HG03432 (cell line): ENCODE results near the gene RASL10A.

Experiments used
- ATAC-seq: cut with Tn5 transposase; IDR thresholded peaks from one replicate; pipeline ENCODE4 v1.9.1; 2021; ENCODE audit warnings: mild to moderate bottlenecking, moderate library complexity; ENCODE audit not compliant: unreplicated experiment

Gene RASL10A

GRCh38 chr22:29306835-29307595, 8.5 kb downstream of the RASL10A start:
- ATAC-seq: no peak

GRCh38 chr22:29306175-29306834, 9.2 kb downstream of the RASL10A start, which contains the start of gene GAS2L1:
TSS of gene GAS2L1 (plus strand) at chr22:29306650. CDS start at chr22:29308106, 1,456 bp downstream.
- no peak for ATAC-seq

GRCh38 chr22:29305836-29306174, 9.7 kb downstream of the RASL10A start:
- no peak for ATAC-seq

DNA sequence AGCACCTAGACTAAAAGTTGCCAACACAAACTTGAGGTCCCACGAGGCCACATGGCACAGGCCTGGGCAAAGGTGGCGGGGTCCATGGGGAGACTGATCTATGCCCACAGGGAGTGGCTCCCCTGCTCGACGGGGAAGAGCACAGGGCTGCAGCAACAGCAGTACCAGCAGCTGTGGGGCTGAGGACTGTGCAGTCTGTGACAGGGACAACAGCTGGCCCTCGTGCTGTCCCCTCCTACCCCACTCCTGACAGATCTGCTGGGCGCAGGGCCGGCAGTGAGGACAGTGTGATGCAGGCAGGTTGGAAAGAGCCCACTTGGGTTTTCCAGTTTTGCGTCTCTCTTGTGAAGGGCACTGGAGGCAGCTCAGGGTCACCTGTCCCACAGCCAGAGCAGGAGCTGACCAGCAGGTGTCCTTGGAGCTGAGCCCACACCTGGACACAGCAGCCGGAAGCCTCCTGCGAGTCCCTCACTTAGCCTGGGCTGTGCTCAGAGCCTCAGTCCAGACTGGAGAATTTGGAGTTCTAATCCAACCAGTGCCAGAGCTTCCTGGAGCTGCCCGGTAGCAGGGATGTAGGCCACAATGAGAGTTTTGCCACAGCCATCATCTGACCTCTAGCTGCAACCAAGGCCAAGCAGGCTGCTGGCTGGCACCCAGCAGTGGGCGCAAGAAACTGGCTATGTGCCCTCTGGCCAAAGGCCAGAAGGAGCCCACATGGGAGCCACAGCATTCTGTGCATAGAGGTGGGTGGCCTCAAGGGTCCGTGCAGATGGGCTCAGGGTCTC, 12.6 kb downstream of the RASL10A start:
- ATAC-seq: no peak

GRCh38 chr22:29302402-29302680, 13.2 kb downstream of the RASL10A start:
- no peak for ATAC-seq

DNA sequence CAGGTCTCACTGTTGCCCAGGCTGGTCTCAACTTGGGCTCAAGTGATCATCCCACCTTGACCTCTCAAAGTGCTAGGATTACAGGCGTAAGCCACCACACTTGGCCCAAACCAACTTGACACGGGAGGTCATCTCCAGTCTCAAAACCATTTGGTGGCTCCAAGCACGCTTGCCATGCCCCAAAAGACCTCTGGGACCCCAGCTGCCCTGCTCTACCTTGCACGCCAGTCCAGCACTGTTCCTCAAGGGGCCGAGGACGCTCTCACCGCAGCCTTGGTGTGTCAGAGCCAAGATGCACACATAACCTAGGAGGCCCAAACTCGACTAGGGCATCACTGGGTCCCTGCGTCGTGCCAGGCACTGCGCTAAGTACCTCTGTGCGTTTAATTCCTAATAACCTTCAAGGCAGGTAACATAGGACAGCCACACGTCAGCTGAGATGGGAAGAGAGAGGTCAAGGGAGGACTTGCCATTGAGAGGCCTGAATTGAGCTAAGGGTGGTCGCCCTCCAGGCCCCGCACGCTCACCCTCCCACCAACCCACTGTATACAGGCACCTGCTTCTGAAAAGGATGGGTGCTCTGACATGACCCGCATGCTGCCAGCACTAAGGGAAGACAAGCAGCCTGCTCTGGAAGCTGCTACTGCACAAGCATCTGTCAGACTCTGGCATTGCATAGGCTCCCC, 13.6 kb downstream of the RASL10A start:
- ATAC-seq: no peak

DNA sequence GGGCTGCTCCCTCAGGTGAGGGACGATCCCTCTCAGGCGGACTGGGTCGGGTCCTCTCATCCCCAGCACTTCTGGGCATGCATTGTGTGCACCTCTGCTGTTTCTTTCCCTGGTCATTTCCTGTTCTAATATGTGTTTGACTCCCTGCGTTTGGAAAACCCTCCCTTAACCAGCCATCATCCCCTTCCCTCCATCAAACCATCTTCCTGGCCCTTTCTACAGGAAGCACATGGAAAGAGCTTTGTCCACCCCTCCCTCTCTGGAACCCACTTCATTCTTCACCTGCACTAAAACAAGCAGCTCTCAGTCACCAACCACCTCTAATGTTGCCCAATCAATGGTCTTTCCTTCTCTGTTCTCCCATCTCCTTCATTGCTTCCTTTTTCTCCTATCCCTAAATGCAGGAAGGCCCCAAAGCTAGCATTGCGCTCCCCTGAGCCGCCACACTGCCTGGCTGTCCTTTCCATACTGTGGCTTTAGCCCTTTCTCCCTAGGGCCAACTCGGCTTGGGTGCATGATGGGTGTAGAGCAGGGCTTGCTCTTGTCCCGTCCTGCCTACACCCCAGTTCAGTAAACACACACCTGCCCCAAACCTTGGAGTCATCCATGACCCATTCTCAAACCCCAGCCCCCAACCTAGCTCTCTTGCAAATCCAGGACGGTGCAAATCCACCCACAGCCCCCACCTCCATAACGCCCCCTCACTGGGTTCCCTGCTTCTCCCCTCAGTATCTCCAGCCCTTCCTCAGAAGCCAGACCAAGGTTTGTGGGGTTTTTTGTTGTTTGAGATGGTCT, 14.5 kb downstream of the RASL10A start:
- ATAC-seq: no peak

- ATAC-seq: no peak
Measured at GRCh38 chr22:29300467-29300806, 15.1 kb downstream of the RASL10A start.

DNA sequence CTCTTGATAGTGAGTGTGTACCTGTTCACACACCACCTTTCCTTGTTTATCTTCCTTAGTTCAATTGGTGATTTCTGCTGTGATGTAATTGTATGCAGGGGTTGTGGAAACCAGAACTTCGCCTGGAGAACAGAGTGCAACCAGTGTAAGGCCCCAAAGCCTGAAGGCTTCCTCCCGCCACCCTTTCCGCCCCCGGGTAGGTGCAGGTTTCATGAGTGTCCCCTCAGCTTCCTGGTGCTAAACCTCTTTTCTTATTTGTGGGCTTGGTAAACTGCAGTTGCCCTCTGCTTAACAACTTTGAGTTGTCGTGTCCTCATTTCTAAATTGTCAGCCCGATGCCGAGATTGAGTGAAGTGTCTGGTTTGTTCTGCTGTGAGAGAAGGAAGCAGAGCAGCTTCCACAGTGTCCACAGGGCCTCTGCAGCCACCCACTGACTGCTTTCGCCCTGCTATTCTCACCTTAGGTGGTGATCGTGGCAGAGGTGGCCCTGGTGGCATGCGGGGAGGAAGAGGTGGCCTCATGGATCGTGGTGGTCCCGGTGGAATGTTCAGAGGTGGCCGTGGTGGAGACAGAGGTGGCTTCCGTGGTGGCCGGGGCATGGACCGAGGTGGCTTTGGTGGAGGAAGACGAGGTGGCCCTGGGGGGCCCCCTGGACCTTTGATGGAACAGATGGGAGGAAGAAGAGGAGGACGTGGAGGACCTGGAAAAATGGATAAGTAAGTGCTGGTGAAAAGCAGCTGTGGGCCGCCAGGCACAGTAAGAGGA, 16.2 kb downstream of the RASL10A start:
- ATAC-seq: no peak

DNA sequence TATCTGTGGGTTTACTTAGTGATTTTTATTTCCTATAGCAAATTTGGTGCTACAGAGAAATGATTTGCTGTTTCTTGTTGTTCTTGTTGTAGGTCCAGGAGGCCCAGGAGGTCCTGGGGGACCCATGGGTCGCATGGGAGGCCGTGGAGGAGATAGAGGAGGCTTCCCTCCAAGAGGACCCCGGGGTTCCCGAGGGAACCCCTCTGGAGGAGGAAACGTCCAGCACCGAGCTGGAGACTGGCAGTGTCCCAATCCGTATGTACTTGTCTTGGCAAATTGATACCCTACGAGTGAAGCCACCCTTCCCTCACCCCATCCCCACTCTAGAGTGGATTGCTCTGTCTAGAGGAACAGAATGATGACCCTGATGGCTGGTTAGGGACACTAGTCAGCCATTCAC, 16.9 kb downstream of the RASL10A start:
- ATAC-seq: no peak

- ATAC-seq: no peak
Measured at GRCh38 chr22:29292379-29292778, 23.1 kb downstream of the RASL10A start.

DNA sequence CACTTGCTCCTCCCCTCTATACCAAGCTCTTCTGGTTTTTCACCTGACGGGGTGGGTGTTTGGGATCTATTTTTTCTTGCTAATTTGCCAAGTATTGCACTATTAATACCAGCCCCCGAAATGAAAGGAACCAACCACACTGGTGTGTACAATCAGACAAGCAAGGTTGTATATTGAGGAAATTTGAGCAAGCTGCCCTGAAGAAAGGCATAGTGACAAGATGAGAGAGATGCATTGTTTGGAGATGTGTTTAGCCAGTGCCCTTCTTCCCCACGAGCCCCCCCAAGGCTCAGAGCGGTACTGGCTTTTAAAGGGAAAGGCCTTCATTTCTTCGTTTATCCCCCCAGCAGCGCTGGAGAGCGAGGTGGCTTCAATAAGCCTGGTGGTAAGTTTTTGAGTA, 24.3 kb downstream of the RASL10A start:
- ATAC-seq: no peak

DNA sequence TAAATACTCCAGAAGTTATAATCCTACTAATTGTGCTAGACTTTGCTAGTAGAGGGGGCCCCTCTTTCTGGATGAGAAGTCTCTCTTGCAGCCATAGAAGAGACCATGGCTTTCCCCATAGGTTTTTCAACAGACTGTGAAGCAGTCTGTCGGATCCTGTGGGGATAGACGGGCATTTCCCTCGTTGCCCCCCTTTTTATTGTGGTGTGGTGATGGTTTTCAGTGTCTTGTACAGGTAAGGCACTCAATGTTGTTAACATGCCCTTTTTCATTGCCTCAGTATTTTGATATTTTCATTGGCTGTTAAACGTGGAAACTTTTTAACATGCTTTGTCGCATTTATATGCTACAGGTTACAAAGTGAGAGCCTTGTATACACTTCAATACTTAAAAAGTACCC, 25.4 kb downstream of the RASL10A start:
- ATAC-seq: no peak

DNA sequence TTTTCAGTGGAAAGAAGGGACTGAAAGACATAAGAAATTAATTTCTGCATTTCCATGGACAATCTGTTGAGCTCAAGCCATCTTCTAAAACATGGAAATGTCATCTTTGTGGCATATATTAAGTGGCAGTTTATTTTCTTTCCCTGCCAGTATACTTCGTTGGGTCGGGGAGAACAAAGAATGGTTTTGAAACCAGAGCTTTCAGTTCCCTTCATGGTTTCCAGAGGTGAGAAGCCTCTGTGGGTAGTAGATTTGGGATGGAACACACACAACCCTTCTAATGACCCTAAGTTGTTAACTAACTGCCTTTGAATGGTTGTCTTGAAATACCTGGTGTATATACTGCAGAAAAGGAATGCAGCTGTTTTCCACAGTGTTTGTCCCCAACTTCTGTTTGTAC, 26.7 kb downstream of the RASL10A start:
- ATAC-seq: no peak

GRCh38 chr22:29284196-29284595, 31.3 kb downstream of the RASL10A start:
- ATAC-seq: no peak

- no peak for ATAC-seq
Measured at GRCh38 chr22:29277927-29278326, 37.6 kb downstream of the RASL10A start.

- ATAC-seq: no peak
Measured at GRCh38 chr22:29275819-29276565, 39.5 kb downstream of the RASL10A start.

GRCh38 chr22:29275167-29275566, 40.3 kb downstream of the RASL10A start:
- no peak for ATAC-seq

GRCh38 chr22:29272624-29273023, 42.9 kb downstream of the RASL10A start:
- no peak for ATAC-seq
